ENCODE measurements around the gene USP47.

USP47 gene

DNA sequence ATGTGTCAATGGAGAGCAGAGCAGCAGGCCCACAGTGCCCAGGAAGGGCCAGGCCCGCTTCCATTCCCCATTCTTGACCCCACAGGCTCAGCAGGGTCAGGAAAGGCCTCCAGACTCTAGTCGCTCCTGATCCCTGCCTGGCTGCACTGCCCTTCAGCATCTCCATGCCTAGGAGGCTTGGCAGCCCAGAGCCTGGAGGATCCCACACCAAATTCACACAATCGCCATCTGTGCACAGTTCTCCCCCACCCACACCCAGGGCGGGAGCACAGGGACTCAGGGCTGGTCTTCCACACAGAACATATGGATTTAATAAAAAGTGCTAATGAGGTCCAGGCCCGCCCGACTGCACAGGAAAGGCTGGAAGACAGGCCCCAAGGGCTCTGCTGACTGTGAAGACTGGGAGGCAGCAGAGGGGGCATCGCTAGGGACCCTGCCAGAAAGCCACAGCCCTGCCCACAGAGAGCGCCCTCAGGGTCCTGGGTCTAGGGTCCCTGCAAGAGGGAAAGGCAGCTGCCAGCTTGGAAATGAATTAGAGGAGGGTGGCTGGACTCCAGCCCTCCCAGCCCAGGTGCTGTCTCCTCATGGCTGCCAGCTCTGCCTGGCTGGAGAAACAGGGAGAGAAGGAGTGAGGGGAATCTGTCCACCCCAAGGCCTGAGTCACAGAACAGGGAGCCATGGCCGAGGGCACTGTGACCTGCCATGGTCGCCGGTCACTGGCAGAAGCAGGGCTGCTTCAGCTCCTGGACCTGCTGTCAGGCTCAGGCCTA lies 126.9 kb downstream of the USP47 start:
- no peak for FAIRE-seq

DNA sequence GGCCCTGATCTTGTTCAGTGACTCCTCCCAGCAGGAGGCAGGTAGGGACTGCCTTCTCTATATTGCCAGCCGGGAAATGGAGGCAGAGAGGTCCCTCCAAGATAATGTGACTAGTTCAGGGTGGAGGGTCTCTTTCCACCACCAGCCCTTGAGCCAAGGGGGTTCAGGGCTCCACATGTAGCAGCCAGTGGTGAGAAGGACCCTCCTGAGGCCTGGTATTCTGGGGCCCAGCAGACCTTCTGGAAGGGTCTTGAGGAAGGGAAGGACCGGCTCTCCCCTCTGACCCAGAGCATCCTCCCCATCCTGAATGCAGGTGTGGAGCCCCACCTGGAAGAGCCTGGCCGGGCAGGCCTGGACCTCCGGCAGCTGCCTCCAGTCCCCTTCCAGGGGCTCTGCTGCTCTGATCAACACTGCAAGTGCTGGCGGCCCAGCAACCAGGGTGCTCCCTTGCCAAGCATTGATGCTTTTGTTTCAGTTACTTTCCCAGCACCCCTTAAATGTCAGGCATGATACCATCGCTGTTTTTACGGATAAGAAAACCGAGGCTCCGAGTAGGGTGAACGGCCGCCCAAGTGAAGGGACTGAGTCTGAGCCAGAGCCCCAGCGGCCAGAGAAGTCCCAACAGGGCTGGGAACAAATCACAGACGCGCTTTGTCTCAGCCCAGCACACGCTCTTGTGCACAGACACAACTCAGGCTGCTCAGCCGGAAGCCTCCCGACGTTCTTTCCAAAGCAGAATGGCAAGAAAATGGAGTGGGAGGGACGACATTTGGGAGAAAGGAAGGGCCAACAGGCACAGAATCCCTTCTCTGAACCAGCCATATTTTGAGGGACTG lies 127.8 kb downstream of the USP47 start:
- no peak for FAIRE-seq

DNA sequence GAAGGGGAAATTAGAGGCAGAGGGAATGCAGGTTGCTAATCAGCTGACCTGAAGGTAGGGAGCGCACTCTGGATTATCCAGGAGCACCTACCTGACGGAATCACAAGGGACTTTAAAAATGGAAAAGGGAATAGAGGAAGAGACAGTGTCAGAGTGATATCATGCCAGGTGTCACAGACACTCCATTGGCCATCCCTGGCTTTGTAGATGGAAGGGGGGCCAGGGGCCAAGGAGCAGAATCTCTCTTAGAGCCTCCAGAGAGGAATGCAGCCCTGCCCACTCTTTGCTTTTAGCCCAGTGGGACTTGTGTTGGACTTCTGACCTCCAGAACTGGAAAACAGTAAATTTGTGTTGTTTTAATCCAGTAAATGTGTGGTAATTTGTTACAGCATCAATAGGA lies 128.8 kb downstream of the USP47 start:
- no peak for FAIRE-seq

- FAIRE-seq, result no peak
Measured at GRCh38 chr11:11971906-11972547, 130.3 kb downstream of the USP47 start.

DNA sequence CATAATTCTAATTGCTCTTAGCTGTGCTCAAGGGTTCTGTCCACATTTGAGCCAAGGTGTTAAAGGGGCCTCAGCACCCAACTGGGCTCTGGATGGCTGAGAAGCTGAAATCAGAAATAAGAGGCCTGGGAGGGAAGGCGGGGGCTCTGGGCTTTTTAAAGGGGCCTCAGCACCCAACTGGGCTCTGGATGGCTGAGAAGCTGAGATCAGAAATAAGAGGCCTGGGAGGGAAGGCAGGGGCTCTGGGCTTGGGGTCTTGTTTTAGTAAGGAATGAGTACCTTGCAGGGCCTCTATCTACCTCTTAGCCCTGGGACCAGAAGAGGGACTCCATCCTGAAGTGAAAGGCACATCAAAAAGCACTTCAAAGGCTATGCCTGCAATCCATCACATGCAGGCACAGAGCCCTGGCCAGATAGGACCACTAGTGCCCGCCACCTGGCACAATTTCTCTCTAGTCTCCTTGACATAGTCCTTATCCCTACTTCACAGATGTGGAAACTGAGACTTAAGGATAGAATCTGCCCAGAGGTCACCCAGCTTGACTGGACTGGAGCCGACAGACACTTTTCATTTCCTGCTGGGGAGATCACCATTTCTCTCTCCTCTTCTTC lies 131.1 kb downstream of the USP47 start:
- no peak for FAIRE-seq

DNA sequence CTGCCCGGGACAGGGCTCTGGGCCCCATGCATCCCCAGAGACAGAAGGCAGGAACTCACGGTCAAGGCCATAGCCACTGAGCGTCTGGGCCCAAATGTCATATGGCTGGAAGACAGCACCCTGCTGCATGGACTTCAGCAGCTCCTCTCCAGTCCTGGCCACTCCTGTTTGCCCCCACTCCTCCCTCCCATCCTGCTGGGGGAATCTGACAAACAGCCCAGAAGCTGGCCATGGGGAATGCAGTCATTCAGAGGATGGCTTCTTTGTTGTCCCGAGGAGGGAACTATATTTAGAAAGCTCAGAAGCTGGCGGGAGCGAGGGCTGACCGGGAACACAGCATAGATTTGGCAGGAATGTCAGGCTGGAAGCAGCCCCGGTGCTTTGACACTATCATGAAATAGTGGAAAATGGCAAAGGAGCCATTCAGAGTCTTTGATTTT lies 131.6 kb downstream of the USP47 start:
- FAIRE-seq, result no peak

GRCh38 chr11:11973866-11974265 lies 132.1 kb downstream of the USP47 start:
- FAIRE-seq, result no peak

- no peak for FAIRE-seq
Measured at GRCh38 chr11:11975201-11976092, 133.7 kb downstream of the USP47 start.

- no peak for FAIRE-seq
Measured at GRCh38 chr11:11976481-11977127, 134.8 kb downstream of the USP47 start.

GRCh38 chr11:11977206-11977938 lies 135.6 kb downstream of the USP47 start:
- no peak for FAIRE-seq

GRCh38 chr11:11978098-11978637 lies 136.4 kb downstream of the USP47 start:
- FAIRE-seq, result no peak

GRCh38 chr11:11978792-11979487 lies 137.2 kb downstream of the USP47 start:
- FAIRE-seq, result no peak

DNA sequence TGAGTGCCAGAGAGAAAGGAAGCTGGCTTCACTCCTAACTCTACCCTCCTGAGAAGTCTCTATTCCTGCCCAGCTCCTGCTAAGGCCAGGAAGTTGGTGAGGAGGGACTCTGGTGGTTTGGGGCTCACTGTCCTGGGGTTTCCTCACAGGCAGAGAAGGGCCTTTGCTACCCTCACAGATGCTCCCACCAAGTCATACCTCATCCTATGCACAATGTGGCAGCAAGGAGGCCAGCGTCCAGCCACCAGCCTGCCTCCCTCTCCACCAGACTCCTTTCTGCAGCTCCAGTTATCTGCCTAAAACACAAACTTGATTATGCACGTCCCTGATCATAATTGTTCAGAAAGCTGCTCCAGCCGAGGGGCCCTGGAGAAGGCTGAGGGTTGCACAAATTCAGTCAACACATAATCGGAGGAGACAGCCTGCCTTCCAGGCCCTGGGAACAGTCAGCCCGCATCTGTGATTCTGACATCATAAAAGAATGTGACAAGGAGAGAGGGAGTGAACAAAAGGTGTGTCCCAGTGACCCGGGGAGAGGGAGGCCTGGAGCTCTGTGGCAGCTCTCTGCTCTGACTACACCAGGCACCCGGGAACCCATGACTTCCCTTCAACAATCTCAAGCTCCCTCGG lies 137.8 kb downstream of the USP47 start:
- FAIRE-seq, result no peak

DNA sequence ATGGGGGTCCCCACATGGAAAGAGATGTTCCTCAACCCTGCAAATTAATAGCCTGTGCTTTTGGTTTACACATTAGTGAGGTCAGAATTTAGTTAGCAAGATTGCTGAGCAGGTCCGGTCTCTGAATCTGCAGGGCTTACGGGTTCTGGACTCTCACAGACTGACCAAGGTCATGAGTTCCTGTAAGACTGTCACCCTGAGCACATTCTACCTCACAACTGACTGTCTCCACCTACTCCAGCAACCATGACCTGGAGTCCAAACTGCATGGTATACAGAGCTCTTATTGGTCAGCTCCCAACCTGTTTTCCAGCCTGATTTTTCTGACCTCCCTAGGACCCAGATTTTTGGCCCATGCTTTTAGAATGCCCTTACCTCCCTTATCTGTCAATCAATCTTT lies 138.4 kb downstream of the USP47 start:
- no peak for FAIRE-seq

- no peak for FAIRE-seq
Measured at GRCh38 chr11:11980841-11981308, 139.1 kb downstream of the USP47 start.

- no peak for FAIRE-seq
Measured at GRCh38 chr11:11981364-11981763, 139.6 kb downstream of the USP47 start.

DNA sequence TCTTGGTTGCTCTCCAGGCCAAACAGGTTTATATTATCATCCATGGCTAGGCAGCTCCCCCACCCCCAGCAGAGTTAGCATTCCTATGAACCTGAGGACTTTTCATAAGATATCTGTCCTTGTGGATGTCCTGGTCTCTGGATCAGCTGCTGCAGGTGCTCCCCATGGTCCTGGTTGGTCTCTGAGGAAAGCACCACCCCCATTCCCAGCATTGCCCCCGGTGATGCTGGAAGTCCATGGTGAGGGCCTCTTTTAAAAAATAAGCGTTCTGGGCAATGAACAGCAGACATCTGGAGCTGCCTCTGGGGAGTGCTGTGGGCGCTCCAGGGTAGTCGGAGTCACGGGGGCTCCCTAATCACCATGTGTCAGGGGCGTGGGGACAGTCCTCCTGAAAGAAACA lies 140.1 kb downstream of the USP47 start:
- no peak for FAIRE-seq

DNA sequence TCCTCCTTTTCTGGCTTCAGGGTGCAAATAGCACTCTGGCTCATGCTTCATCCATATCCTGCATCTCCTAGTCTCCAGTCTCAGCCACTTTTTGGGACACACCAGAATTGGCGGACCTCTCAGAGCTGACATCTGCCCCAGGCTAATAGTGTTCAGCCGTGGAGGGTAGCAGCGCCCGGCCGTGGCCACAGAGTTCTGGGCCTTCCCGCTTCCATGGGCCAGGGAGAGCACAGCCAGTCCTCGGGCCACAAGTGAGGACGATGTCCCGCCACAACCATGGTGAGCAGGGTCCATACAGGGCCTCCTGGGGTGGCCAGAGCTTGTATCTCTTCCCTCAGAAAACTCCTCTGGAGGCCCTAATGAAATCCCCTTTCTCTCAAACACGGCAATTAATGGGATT lies 140.7 kb downstream of the USP47 start:
- no peak for FAIRE-seq

GRCh38 chr11:11982975-11983374 lies 141.2 kb downstream of the USP47 start:
- FAIRE-seq, result no peak

All from colon (tissue), 2 donors.